ENCODE data around the gene SPATA46.
A peak's percentile ranks its signal among the peaks of the same experiment; 100 is the strongest.

SPATA46 gene

GRCh38 chr1:162370161-162370560 is 6.5 kb downstream of the SPATA46 start:
- H3K4me3 ChIP-seq (ENCODE audit: control insufficient read depth, low read depth, low read length): no peak overlapping the region
- TF ChIP-seq CTCF (IDR thresholded peaks at IDR 0.05; ENCODE audit: control insufficient read depth, insufficient read depth, low read depth, low read length, missing control alignments): no peak
- no peak for DNase-seq (ENCODE audit: low read depth)

GRCh38 chr1:162369571-162369970 is 7.1 kb downstream of the SPATA46 start:
- no peak for DNase-seq (ENCODE audit: low read depth)
- TF ChIP-seq CTCF (IDR thresholded peaks at IDR 0.05; ENCODE audit: control insufficient read depth, insufficient read depth, low read depth, low read length, missing control alignments): no peak
- no peak overlapping the region for H3K4me3 ChIP-seq (ENCODE audit: control insufficient read depth, low read depth, low read length)

- H3K4me3 ChIP-seq (ENCODE audit: control insufficient read depth, low read depth, low read length): no peak overlapping the region
- no peak for DNase-seq (ENCODE audit: low read depth)
- TF ChIP-seq CTCF (IDR thresholded peaks at IDR 0.05; ENCODE audit: control insufficient read depth, insufficient read depth, low read depth, low read length, missing control alignments): no peak
Measured at GRCh38 chr1:162368451-162368850, 8.2 kb downstream of the SPATA46 start.

- H3K4me3 ChIP-seq (ENCODE audit: control insufficient read depth, low read depth, low read length): no peak overlapping the region
- no peak for TF ChIP-seq CTCF (IDR thresholded peaks at IDR 0.05; ENCODE audit: control insufficient read depth, insufficient read depth, low read depth, low read length, missing control alignments)
- DNase-seq (ENCODE audit: low read depth): no peak
Measured at GRCh38 chr1:162367772-162368171, 8.9 kb downstream of the SPATA46 start.

- H3K4me3 ChIP-seq (ENCODE audit: control insufficient read depth, low read depth, low read length): peak overlapping the region; percentile 17
- DNase-seq (ENCODE audit: low read depth): no peak
- no peak for TF ChIP-seq CTCF (IDR thresholded peaks at IDR 0.05; ENCODE audit: control insufficient read depth, insufficient read depth, low read depth, low read length, missing control alignments)
Measured at GRCh38 chr1:162367073-162367472, 9.6 kb downstream of the SPATA46 start.

- peak overlapping the region; percentile 17 for H3K4me3 ChIP-seq (ENCODE audit: control insufficient read depth, low read depth, low read length)
- no peak for DNase-seq (ENCODE audit: low read depth)
- no peak for TF ChIP-seq CTCF (IDR thresholded peaks at IDR 0.05; ENCODE audit: control insufficient read depth, insufficient read depth, low read depth, low read length, missing control alignments)
Measured at GRCh38 chr1:162366671-162367070, 10.0 kb downstream of the SPATA46 start.

- no peak overlapping the region for H3K4me3 ChIP-seq (ENCODE audit: control insufficient read depth, low read depth, low read length)
- TF ChIP-seq CTCF (IDR thresholded peaks at IDR 0.05; ENCODE audit: control insufficient read depth, insufficient read depth, low read depth, low read length, missing control alignments): no peak
Measured at GRCh38 chr1:162366149-162366548, 10.5 kb downstream of the SPATA46 start.

More at GRCh38 chr1:162366149-162366548, 10.5 kb downstream of the SPATA46 start:
- DNase-seq (ENCODE audit: low read depth): no peak

Measured in AG09309 (cell line).